SU-DHL-6 (cell line): ENCODE data around the gene FAM32A.

Source experiments
- H2AFZ ChIP-seq: fragments of 200-600 bp; sonication (generic); 2 replicates; pipeline ENCODE4 v1.6.1; 2014; ENCODE audit warnings: low read depth, mild to moderate bottlenecking, moderate library complexity, mixed read lengths, antibody characterized with exemption, low read length; ENCODE audit not compliant: severe bottlenecking
- H3F3A ChIP-seq: fragments of 200-600 bp; shearing (Covaris generic); 2 replicates; pipeline ENCODE4 v1.6.0; 2016; ENCODE audit warnings: antibody characterized with exemption, mild to moderate bottlenecking; ENCODE audit not compliant: insufficient read depth
- H3K27ac ChIP-seq: fragments of 200-600 bp; sonication (generic); 2 replicates; pipeline ENCODE4 v1.5.1; 2016; ENCODE audit warnings: low read depth, mild to moderate bottlenecking, low read length, moderate library complexity, mixed read lengths
- H3K27me3 ChIP-seq: fragments of 200-600 bp; sonication (generic), shearing (Covaris generic); 2 replicates; pipeline ENCODE4 v1.6.0; 2014; ENCODE audit warnings: mild to moderate bottlenecking, low read length
- H3K36me3 ChIP-seq: fragments of 200-600 bp; sonication (generic); 2 replicates; pipeline ENCODE4 v1.6.1; 2014; ENCODE audit warnings: mild to moderate bottlenecking, low read length, mixed read lengths
- H3K4me2 ChIP-seq: fragments of 300-600, 200-600 bp; shearing (Covaris generic), sonication (generic); 2 replicates; pipeline ENCODE4 v1.6.0; 2014; ENCODE audit warnings: low read length, low read depth, mild to moderate bottlenecking; ENCODE audit not compliant: poor library complexity, severe bottlenecking
- H3K4me3 ChIP-seq: fragments of 200-600 bp; sonication (generic); 2 replicates; pipeline ENCODE4 v1.5.1; 2014; ENCODE audit warnings: antibody characterized with exemption, low read length, mild to moderate bottlenecking, mixed read lengths; ENCODE audit not compliant: insufficient read depth, poor library complexity, severe bottlenecking
- H3K79me2 ChIP-seq: fragments of 200-600 bp; sonication (generic); 2 replicates; pipeline ENCODE4 v1.6.1; 2014; ENCODE audit warnings: mild to moderate bottlenecking, low read length, moderate library complexity; ENCODE audit not compliant: insufficient read depth
- H3K9ac ChIP-seq: fragments of 200-600 bp; sonication (generic); 2 replicates; pipeline ENCODE4 v1.7.0; 2014; ENCODE audit warnings: mild to moderate bottlenecking, low read length
- H3K9me2 ChIP-seq: fragments of 200-600 bp; sonication (generic); replicated peaks from 2 replicates; pipeline ENCODE4 v1.6.1; 2014; ENCODE audit warnings: low read length; ENCODE audit not compliant: insufficient read depth
- H3K9me3 ChIP-seq: fragments of 200-600 bp; sonication (generic); 2 replicates; pipeline ENCODE4 v1.6.1; 2014; ENCODE audit warnings: low read length, mixed read lengths; ENCODE audit not compliant: insufficient read depth
- H4K20me1 ChIP-seq: fragments of 200-600 bp; sonication (generic); 2 replicates; pipeline ENCODE4 v1.6.1; 2014; ENCODE audit warnings: low read depth, mild to moderate bottlenecking, antibody characterized with exemption, low read length, moderate library complexity, mixed read lengths
- CTCF ChIP-seq: fragments of 200-600 bp; sonication (generic); IDR thresholded peaks from one replicate; pipeline ENCODE4 v1.5.1; 2017; ENCODE audit warnings: antibody characterized with exemption, mild to moderate bottlenecking, low read length, moderate library complexity; ENCODE audit not compliant: insufficient read depth, poor library complexity, severe bottlenecking
- EZH2phosphoT487 ChIP-seq: fragments of 200-600 bp; sonication (generic), shearing (Covaris generic); conservative IDR thresholded peaks from 2 replicates; pipeline ENCODE4 v1.6.1; 2018; ENCODE audit warnings: mild to moderate bottlenecking, antibody characterized with exemption, low read length, moderate library complexity, mixed read lengths

Gene FAM32A

GRCh38 chr19:16185123-16185767 is at the start of gene FAM32A:
TSS of gene FAM32A (plus strand) at chr19:16185410. CDS start at chr19:16185443, 33 bp downstream.
- Histone ChIP-seq H3K4me3 (peak within 1 kb of the TSS; percentile 97), H4K20me1 (no peaks in the 10 kb centered on the region), H3K79me2 (peaks cover 23% of the 10 kb centered on the region), H3K27ac (peak within 1 kb of the TSS; percentile 43; the same call in 1 of the 2 replicates), H3K9me2 (no peaks in the 10 kb centered on the region), H3K9me3 (no peaks in the 10 kb centered on the region), H3K9ac (peak within 1 kb of the TSS; percentile 83), H3K27me3 (no peaks in the 10 kb centered on the region), H2AFZ (peak within 1 kb of the TSS; percentile 90), H3K36me3 (no peaks in the 10 kb centered on the region), H3F3A (peaks cover 16% of the 10 kb centered on the region; the same call in 1 of the 2 replicates), H3K4me2 (peak within 1 kb of the TSS; percentile 72)
- TF ChIP-seq CTCF (no peak), EZH2phosphoT487 (no peak)

- Histone ChIP-seq H3K36me3 (peaks cover 12% of the 10 kb centered on the region), H3F3A (peaks cover 9% of the 10 kb centered on the region; the same call in 1 of the 2 replicates), H3K4me3 (no peak overlapping the region), H3K9me2 (no peaks in the 10 kb centered on the region), H3K27me3 (no peaks in the 10 kb centered on the region), H3K79me2 (no peaks in the 10 kb centered on the region), H2AFZ (no peak overlapping the region), H3K9me3 (no peaks in the 10 kb centered on the region), H3K9ac (no peak overlapping the region), H4K20me1 (no peaks in the 10 kb centered on the region; the same call in 1 of the 2 replicates), H3K27ac (no peak overlapping the region), H3K4me2 (no peak overlapping the region)
- no peak for TF ChIP-seq EZH2phosphoT487
- TF ChIP-seq CTCF, result no peak
Measured at GRCh38 chr19:16135430-16136127, 49.6 kb upstream of the FAM32A start.

- Histone ChIP-seq H3K36me3 (peaks cover 7% of the 10 kb centered on the region), H3K27me3 (no peaks in the 10 kb centered on the region), H3K27ac (no peak overlapping the region), H3F3A (peaks cover 15% of the 10 kb centered on the region), H3K4me2 (no peak overlapping the region), H4K20me1 (no peaks in the 10 kb centered on the region; the same call in 1 of the 2 replicates), H3K9me2 (no peaks in the 10 kb centered on the region), H3K9me3 (no peaks in the 10 kb centered on the region), H3K79me2 (no peaks in the 10 kb centered on the region), H3K9ac (no peak overlapping the region), H3K4me3 (no peak overlapping the region), H2AFZ (no peak overlapping the region)
- TF ChIP-seq EZH2phosphoT487 (no peak), CTCF (no peak)
Measured at GRCh38 chr19:16136185-16136999, 48.8 kb upstream of the FAM32A start.
